ENCODE results near the gene PTGIS. TPM values are rescaled to one million over a fixed set of nuclear protein-coding genes. Genes with fewer than 3 reads are reported as not detected.
"Not testable (repeated sequence)": the region's sequence is repeated elsewhere in the genome, so short reads cannot be mapped to it uniquely, and the experiment has no call there.

PTGIS gene
- 23.8 TPM for total RNA-seq
- polyA plus RNA-seq (ENCODE audit: insufficient read depth in 1 of 8, insufficient read length in 8 of 8, low replicate concordance in 1 of 8), result 10 to 100 TPM; 25.0 to 45.4 (median 30.0) TPM
- long read RNA-seq, donor 1, full-length matches to known transcripts, result 2 of 2 reads
- long read RNA-seq, donor 1, partial matches to known transcripts, result 0 of 2 reads
- long read RNA-seq, donor 1, other reads (novel, unspliced or antisense), result 0 of 2 reads
- long read RNA-seq, donor 2, full-length matches to known transcripts, result 1 of 1 reads
- long read RNA-seq, donor 2, partial matches to known transcripts, result 0 of 1 reads
- long read RNA-seq, donor 2, other reads (novel, unspliced or antisense), result 0 of 1 reads
- long read RNA-seq, donor 3, full-length matches to known transcripts, result 7 of 19 reads
- long read RNA-seq, donor 3, partial matches to known transcripts, result 12 of 19 reads
- long read RNA-seq, donor 3, other reads (novel, unspliced or antisense), result 0 of 19 reads
- long read RNA-seq, donor 4, full-length matches to known transcripts, result 2 of 9 reads
- long read RNA-seq, donor 4, partial matches to known transcripts, result 7 of 9 reads
- long read RNA-seq, donor 4, other reads (novel, unspliced or antisense), result 0 of 9 reads
- long read RNA-seq, donor 5, full-length matches to known transcripts, result 9 of 25 reads
- long read RNA-seq, donor 5, partial matches to known transcripts, result 16 of 25 reads
- long read RNA-seq, donor 5, other reads (novel, unspliced or antisense), result 0 of 25 reads
- long read RNA-seq, donor 6, full-length matches to known transcripts, result 2 of 2 reads
- long read RNA-seq, donor 6, partial matches to known transcripts, result 0 of 2 reads
- long read RNA-seq, donor 6, other reads (novel, unspliced or antisense), result 0 of 2 reads
- long read RNA-seq, donor 7, full-length matches to known transcripts, result 4 of 23 reads
- long read RNA-seq, donor 7, partial matches to known transcripts, result 19 of 23 reads
- long read RNA-seq, donor 7, other reads (novel, unspliced or antisense), result 0 of 23 reads
- long read RNA-seq, donor 8, partial matches to known transcripts, result 6 of 6 reads
- long read RNA-seq, donor 8, other reads (novel, unspliced or antisense), result 0 of 6 reads
- long read RNA-seq, donor 9, full-length matches to known transcripts, result 2 of 2 reads
- long read RNA-seq, donor 9, partial matches to known transcripts, result 0 of 2 reads
- long read RNA-seq, donor 9, other reads (novel, unspliced or antisense), result 0 of 2 reads
- long read RNA-seq, donor 10, full-length matches to known transcripts, result 2 of 7 reads
- long read RNA-seq, donor 10, partial matches to known transcripts, result 5 of 7 reads
- long read RNA-seq, donor 10, other reads (novel, unspliced or antisense), result 0 of 7 reads
- long read RNA-seq, donor 11, partial matches to known transcripts, result 6 of 6 reads
- long read RNA-seq, donor 11, other reads (novel, unspliced or antisense), result 0 of 6 reads

GRCh38 chr20:49567421-49568277, at the start of gene PTGIS:
TSS of gene PTGIS (minus strand) at chr20:49568137. CDS start at chr20:49568116, 21 bp downstream.
- Histone ChIP-seq H3K27ac (ENCODE audit: low read length) (peak within 1 kb of the TSS; percentile 86), H3K4me3 (ENCODE audit: low read length) (peak within 1 kb of the TSS; percentile 92), H3K9me3 (replicated peaks; ENCODE audit: control insufficient read depth, low read depth, low read length) (no peaks in the 10 kb centered on the region), H3K4me1 (ENCODE audit: control insufficient read depth, insufficient read depth, low read length) (peaks cover 42% of the 10 kb centered on the region), H3K27me3 (ENCODE audit: control insufficient read depth, insufficient read depth, low read length) (peaks cover 5% of the 10 kb centered on the region), H3K36me3 (ENCODE audit: control insufficient read depth, insufficient read depth, low read length) (peaks cover 5% of the 10 kb centered on the region)
- WGBS (ENCODE audit: insufficient coverage), result 3% methylated on average over 47 of the region's 70 CpGs
- DNase-seq, result peak; percentile 66

- not testable (repeated sequence) for H3K4me3 ChIP-seq (ENCODE audit: low read length); H3K27ac ChIP-seq (ENCODE audit: low read length); H3K36me3 ChIP-seq (ENCODE audit: control insufficient read depth, insufficient read depth, low read length); DNase-seq; H3K4me1 ChIP-seq (ENCODE audit: control insufficient read depth, insufficient read depth, low read length); H3K27me3 ChIP-seq (ENCODE audit: control insufficient read depth, insufficient read depth, low read length); H3K9me3 ChIP-seq (replicated peaks; ENCODE audit: control insufficient read depth, low read depth, low read length)
- 75% methylated on average over 1 of the region's 3 CpGs for WGBS (ENCODE audit: insufficient coverage)
Observed at GRCh38 chr20:49617394-49617793, 49.5 kb upstream of the PTGIS start.

- H3K27me3 ChIP-seq (ENCODE audit: control insufficient read depth, insufficient read depth, low read length), result no peaks in the 10 kb centered on the region
- peaks cover 6% of the 10 kb centered on the region for H3K4me1 ChIP-seq (ENCODE audit: control insufficient read depth, insufficient read depth, low read length)
- no peak for DNase-seq
- H3K36me3 ChIP-seq (ENCODE audit: control insufficient read depth, insufficient read depth, low read length), result no peaks in the 10 kb centered on the region
- H3K9me3 ChIP-seq (replicated peaks; ENCODE audit: control insufficient read depth, low read depth, low read length), result no peaks in the 10 kb centered on the region
- 74% methylated on average over 6 of the region's 11 CpGs for WGBS (ENCODE audit: insufficient coverage)
- H3K4me3 ChIP-seq (ENCODE audit: low read length), result no peak overlapping the region
- H3K27ac ChIP-seq (ENCODE audit: low read length), result no peak overlapping the region
Observed at GRCh38 chr20:49616154-49617007, 48.4 kb upstream of the PTGIS start.

GRCh38 chr20:49615401-49616153, 47.6 kb upstream of the PTGIS start:
- 74% methylated on average over 13 of the region's 15 CpGs for WGBS (ENCODE audit: insufficient coverage)

GRCh38 chr20:49615051-49615400, 47.1 kb upstream of the PTGIS start:
- not testable (repeated sequence) for H3K27ac ChIP-seq (ENCODE audit: low read length); H3K36me3 ChIP-seq (ENCODE audit: control insufficient read depth, insufficient read depth, low read length); DNase-seq; H3K27me3 ChIP-seq (ENCODE audit: control insufficient read depth, insufficient read depth, low read length); H3K4me3 ChIP-seq (ENCODE audit: low read length); H3K9me3 ChIP-seq (replicated peaks; ENCODE audit: control insufficient read depth, low read depth, low read length)
- peaks cover 15% of the 10 kb centered on the region for H3K4me1 ChIP-seq (ENCODE audit: control insufficient read depth, insufficient read depth, low read length)
- 90% methylated on average over 7 of the region's 8 CpGs for WGBS (ENCODE audit: insufficient coverage)

More at GRCh38 chr20:49615401-49616153, 47.6 kb upstream of the PTGIS start:
- DNase-seq, result no peak
- peaks cover 14% of the 10 kb centered on the region for H3K4me1 ChIP-seq (ENCODE audit: control insufficient read depth, insufficient read depth, low read length)
- H3K27ac ChIP-seq (ENCODE audit: low read length), result no peak overlapping the region
- no peaks in the 10 kb centered on the region for H3K27me3 ChIP-seq (ENCODE audit: control insufficient read depth, insufficient read depth, low read length)
- no peaks in the 10 kb centered on the region for H3K36me3 ChIP-seq (ENCODE audit: control insufficient read depth, insufficient read depth, low read length)
- H3K9me3 ChIP-seq (replicated peaks; ENCODE audit: control insufficient read depth, low read depth, low read length), result no peaks in the 10 kb centered on the region
- no peak overlapping the region for H3K4me3 ChIP-seq (ENCODE audit: low read length)

GRCh38 chr20:49614338-49615050, 46.6 kb upstream of the PTGIS start:
- Histone ChIP-seq H3K4me3 (ENCODE audit: low read length) (no peak overlapping the region), H3K27me3 (ENCODE audit: control insufficient read depth, insufficient read depth, low read length) (no peaks in the 10 kb centered on the region), H3K36me3 (ENCODE audit: control insufficient read depth, insufficient read depth, low read length) (no peaks in the 10 kb centered on the region), H3K4me1 (ENCODE audit: control insufficient read depth, insufficient read depth, low read length) (peaks cover 15% of the 10 kb centered on the region), H3K27ac (ENCODE audit: low read length) (no peak overlapping the region), H3K9me3 (replicated peaks; ENCODE audit: control insufficient read depth, low read depth, low read length) (no peaks in the 10 kb centered on the region)
- no peak for DNase-seq
- WGBS (ENCODE audit: insufficient coverage), result 61% methylated on average over 2 of the region's 13 CpGs

- DNase-seq, result peak; percentile 48
- Histone ChIP-seq H3K4me3 (ENCODE audit: low read length) (no peak overlapping the region), H3K4me1 (ENCODE audit: control insufficient read depth, insufficient read depth, low read length) (peaks cover 18% of the 10 kb centered on the region), H3K27ac (ENCODE audit: low read length) (no peak overlapping the region), H3K27me3 (ENCODE audit: control insufficient read depth, insufficient read depth, low read length) (no peaks in the 10 kb centered on the region), H3K36me3 (ENCODE audit: control insufficient read depth, insufficient read depth, low read length) (no peaks in the 10 kb centered on the region), H3K9me3 (replicated peaks; ENCODE audit: control insufficient read depth, low read depth, low read length) (no peaks in the 10 kb centered on the region)
- 78% methylated on average over 5 of the region's 6 CpGs for WGBS (ENCODE audit: insufficient coverage)
Observed at GRCh38 chr20:49612127-49612738, 44.3 kb upstream of the PTGIS start.

All from muscle of leg (tissue), 16 donors.